ENCODE measurements around the gene ALKBH2.

ALKBH2 gene

DNA sequence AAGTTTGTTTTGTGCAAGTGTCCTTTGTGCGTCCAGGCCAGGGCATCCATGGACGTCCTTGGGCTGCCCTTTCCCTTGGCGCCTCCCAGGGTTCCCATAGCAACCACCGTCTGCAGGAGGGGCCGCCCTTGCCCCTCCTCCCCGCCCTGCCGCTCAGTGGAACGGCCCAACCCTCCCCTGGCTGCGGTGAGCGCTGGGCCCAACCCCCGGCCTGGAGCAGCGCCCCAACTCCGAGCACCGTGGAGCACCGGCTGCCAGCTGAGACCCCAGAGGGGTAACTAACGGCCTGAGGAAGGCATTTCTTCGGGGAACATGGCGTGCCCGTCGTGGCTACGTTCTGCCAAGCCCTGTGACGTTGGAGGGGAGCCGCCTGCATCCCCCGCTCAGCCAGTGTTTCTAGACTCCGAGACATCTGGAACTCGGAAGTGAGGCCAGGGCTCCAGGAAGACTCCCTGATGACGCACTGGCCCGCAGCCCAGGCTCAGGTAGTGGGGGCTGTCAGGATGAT is 17.8 kb upstream of the ALKBH2 start:
- TF ChIP-seq, protein P1, sequence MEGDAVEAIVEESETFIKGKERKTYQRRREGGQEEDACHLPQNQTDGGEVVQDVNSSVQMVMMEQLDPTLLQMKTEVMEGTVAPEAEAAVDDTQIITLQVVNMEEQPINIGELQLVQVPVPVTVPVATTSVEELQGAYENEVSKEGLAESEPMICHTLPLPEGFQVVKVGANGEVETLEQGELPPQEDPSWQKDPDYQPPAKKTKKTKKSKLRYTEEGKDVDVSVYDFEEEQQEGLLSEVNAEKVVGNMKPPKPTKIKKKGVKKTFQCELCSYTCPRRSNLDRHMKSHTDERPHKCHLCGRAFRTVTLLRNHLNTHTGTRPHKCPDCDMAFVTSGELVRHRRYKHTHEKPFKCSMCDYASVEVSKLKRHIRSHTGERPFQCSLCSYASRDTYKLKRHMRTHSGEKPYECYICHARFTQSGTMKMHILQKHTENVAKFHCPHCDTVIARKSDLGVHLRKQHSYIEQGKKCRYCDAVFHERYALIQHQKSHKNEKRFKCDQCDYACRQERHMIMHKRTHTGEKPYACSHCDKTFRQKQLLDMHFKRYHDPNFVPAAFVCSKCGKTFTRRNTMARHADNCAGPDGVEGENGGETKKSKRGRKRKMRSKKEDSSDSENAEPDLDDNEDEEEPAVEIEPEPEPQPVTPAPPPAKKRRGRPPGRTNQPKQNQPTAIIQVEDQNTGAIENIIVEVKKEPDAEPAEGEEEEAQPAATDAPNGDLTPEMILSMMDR (conservative IDR thresholded peaks at IDR 0.05; ENCODE audit: low read length), result no peak
- TF ChIP-seq EZH2phosphoT487 (IDR thresholded peaks at IDR 0.05; ENCODE audit: borderline replicate concordance), result no peak
- Histone ChIP-seq H3K4me1 (ENCODE audit: insufficient read depth, low read length, poor library complexity, severe bottlenecking) (peaks cover 8% of the 10 kb centered on the region), H3K4me2 (ENCODE audit: low read depth, low read length, poor library complexity, severe bottlenecking) (no peak overlapping the region), H4K20me1 (ENCODE audit: insufficient read depth, low read length, poor library complexity, severe bottlenecking) (peaks cover 8% of the 10 kb centered on the region), H3K36me3 (ENCODE audit: insufficient read depth, low read length) (peaks cover 35% of the 10 kb centered on the region; the same call in 1 of the 2 replicates), H2AFZ (ENCODE audit: low read length) (no peak overlapping the region), H3K79me2 (ENCODE audit: insufficient read depth, low read length) (no peaks in the 10 kb centered on the region), H3K27me3 (ENCODE audit: insufficient read depth, low read length, poor library complexity, severe bottlenecking) (no peaks in the 10 kb centered on the region), H3K9me3 (ENCODE audit: insufficient read depth, low read depth, low read length) (no peaks in the 10 kb centered on the region), H3K9me2 (replicated peaks; ENCODE audit: low read depth, low read length) (no peaks in the 10 kb centered on the region), H3K4me3 (ENCODE audit: low read length, poor library complexity, severe bottlenecking) (no peak overlapping the region), H3K9ac (ENCODE audit: low read depth, low read length, poor library complexity, severe bottlenecking) (no peak overlapping the region), H3F3A (ENCODE audit: low read depth) (no peaks in the 10 kb centered on the region)

- Histone ChIP-seq H3K27me3 (ENCODE audit: insufficient read depth, low read length, poor library complexity, severe bottlenecking) (no peaks in the 10 kb centered on the region), H3K4me1 (ENCODE audit: insufficient read depth, low read length, poor library complexity, severe bottlenecking) (no peaks in the 10 kb centered on the region), H3F3A (ENCODE audit: low read depth) (no peaks in the 10 kb centered on the region), H3K79me2 (ENCODE audit: insufficient read depth, low read length) (no peaks in the 10 kb centered on the region), H2AFZ (ENCODE audit: low read length) (no peak overlapping the region), H3K9me2 (replicated peaks; ENCODE audit: low read depth, low read length) (no peaks in the 10 kb centered on the region), H3K9me3 (ENCODE audit: insufficient read depth, low read depth, low read length) (no peaks in the 10 kb centered on the region), H3K9ac (ENCODE audit: low read depth, low read length, poor library complexity, severe bottlenecking) (no peak overlapping the region), H3K36me3 (ENCODE audit: insufficient read depth, low read length) (peaks cover 47% of the 10 kb centered on the region; the same call in 1 of the 2 replicates), H3K4me2 (ENCODE audit: low read depth, low read length, poor library complexity, severe bottlenecking) (no peak overlapping the region), H3K4me3 (ENCODE audit: low read length, poor library complexity, severe bottlenecking) (no peak overlapping the region), H4K20me1 (ENCODE audit: insufficient read depth, low read length, poor library complexity, severe bottlenecking) (peaks cover 13% of the 10 kb centered on the region)
- TF ChIP-seq EZH2phosphoT487 (IDR thresholded peaks at IDR 0.05; ENCODE audit: borderline replicate concordance), result no peak
- TF ChIP-seq, protein P1 (conservative IDR thresholded peaks at IDR 0.05; ENCODE audit: low read length), result no peak
Measured at GRCh38 chr12:109109746-109110350, 16.6 kb upstream of the ALKBH2 start.

DNA sequence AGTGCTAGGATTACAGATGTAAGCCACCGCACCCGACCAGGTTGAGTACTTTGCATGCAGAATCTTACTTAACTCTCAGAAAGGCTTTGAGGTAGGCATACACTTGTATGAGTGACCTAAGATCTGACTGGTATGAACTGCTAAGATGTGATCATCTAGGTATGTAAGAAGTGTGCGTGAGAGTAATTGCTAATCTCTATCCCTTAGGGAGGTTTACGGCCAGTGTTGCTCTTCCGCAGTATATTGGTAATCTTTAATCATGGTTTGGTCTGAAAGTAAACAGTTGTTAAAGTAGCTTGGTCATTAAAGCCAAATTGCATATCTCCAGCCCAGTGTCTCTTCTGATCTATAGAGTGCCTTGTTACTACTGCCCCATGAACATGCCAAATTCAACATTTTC is 11.9 kb upstream of the ALKBH2 start:
- Histone ChIP-seq H3F3A (ENCODE audit: low read depth) (no peaks in the 10 kb centered on the region), H3K4me2 (ENCODE audit: low read depth, low read length, poor library complexity, severe bottlenecking) (no peak overlapping the region), H3K36me3 (ENCODE audit: insufficient read depth, low read length) (peaks cover 78% of the 10 kb centered on the region; the same call in 1 of the 2 replicates), H3K4me1 (ENCODE audit: insufficient read depth, low read length, poor library complexity, severe bottlenecking) (peaks cover 7% of the 10 kb centered on the region), H3K9ac (ENCODE audit: low read depth, low read length, poor library complexity, severe bottlenecking) (no peak overlapping the region), H3K79me2 (ENCODE audit: insufficient read depth, low read length) (peaks cover 28% of the 10 kb centered on the region), H2AFZ (ENCODE audit: low read length) (no peak overlapping the region), H3K27me3 (ENCODE audit: insufficient read depth, low read length, poor library complexity, severe bottlenecking) (no peaks in the 10 kb centered on the region), H3K4me3 (ENCODE audit: low read length, poor library complexity, severe bottlenecking) (no peak overlapping the region), H3K9me2 (replicated peaks; ENCODE audit: low read depth, low read length) (no peaks in the 10 kb centered on the region), H3K9me3 (ENCODE audit: insufficient read depth, low read depth, low read length) (no peaks in the 10 kb centered on the region), H4K20me1 (ENCODE audit: insufficient read depth, low read length, poor library complexity, severe bottlenecking) (peaks cover 21% of the 10 kb centered on the region)
- TF ChIP-seq, protein P1 (conservative IDR thresholded peaks at IDR 0.05; ENCODE audit: low read length), result no peak
- no peak for TF ChIP-seq EZH2phosphoT487 (IDR thresholded peaks at IDR 0.05; ENCODE audit: borderline replicate concordance)
